Osteocyte (in vitro differentiated cells): Measurements from ENCODE around the gene CADPS2. TPM values are rescaled to one million over a fixed set of nuclear protein-coding genes. Genes with fewer than 3 reads are reported as not detected.

Experiments
- DNase-seq: peaks from one replicate; pipeline ENCODE4 v3.0.0; 2021; ENCODE audit warnings: mixed read lengths; ENCODE audit not compliant: unreplicated experiment; ENCODE audit errors: extremely low spot score
- H3K27ac Mint-ChIP-seq: one replicate; pipeline ENCODE4 v1.8.0; 2021; ENCODE audit warnings: mild to moderate bottlenecking, mixed read lengths; ENCODE audit not compliant: unreplicated experiment
- H3K27me3 Mint-ChIP-seq: one replicate; pipeline ENCODE4 v1.8.0; 2021; ENCODE audit warnings: mixed read lengths; ENCODE audit not compliant: unreplicated experiment
- H3K36me3 Mint-ChIP-seq: one replicate; pipeline ENCODE4 v1.8.0; 2021; ENCODE audit warnings: mixed read lengths; ENCODE audit not compliant: unreplicated experiment
- H3K4me1 Mint-ChIP-seq: one replicate; pipeline ENCODE4 v1.8.0; 2021; ENCODE audit warnings: mixed read lengths; ENCODE audit not compliant: unreplicated experiment
- H3K4me3 Mint-ChIP-seq: one replicate; pipeline ENCODE4 v1.8.0; 2021; ENCODE audit warnings: mild to moderate bottlenecking, moderate library complexity, mixed read lengths; ENCODE audit not compliant: unreplicated experiment
- H3K9me3 Mint-ChIP-seq: one replicate; pipeline ENCODE4 v1.8.0; 2021; ENCODE audit warnings: mixed read lengths; ENCODE audit not compliant: unreplicated experiment
- CTCF ChIP-seq: fragments of 200-600 bp; sonication (generic); IDR thresholded peaks from 2 replicates; pipeline ENCODE4 v1.5.0; 2021; ENCODE audit warnings: antibody characterized with exemption, mild to moderate bottlenecking, moderate library complexity
- long read RNA-seq: library from polyadenylated mRNA; unstranded; transcript quantifications from one replicate; pipeline ENCODE4 v2.0.0, GENCODE V29; 2021
- total RNA-seq: library from RNA; stranded (reverse); gene quantifications from 2 replicates; pipeline ENCODE4 v1.2.1, GENCODE V29; 2021

The CADPS2 gene
- total RNA-seq, result 0.81 and 1.0 TPM in 2 replicates
- long read RNA-seq, partial matches to known transcripts, result 0 of 1 reads
- long read RNA-seq, other reads (novel, unspliced or antisense), result 1 of 1 reads

GRCh38 chr7:122886357-122887081 is at the start of gene CADPS2:
TSS of gene CADPS2 (minus strand) at chr7:122886460. CDS start at chr7:122886337, 123 bp downstream.
- peaks cover 10% of the 10 kb centered on the region for H3K4me1 Mint-ChIP-seq
- no peak within 1 kb of the TSS for H3K27ac Mint-ChIP-seq
- H3K4me3 Mint-ChIP-seq, result peak within 1 kb of the TSS; percentile 77
- TF ChIP-seq CTCF, result peak; percentile 23
- H3K27me3 Mint-ChIP-seq, result peaks cover 72% of the 10 kb centered on the region
- no peaks in the 10 kb centered on the region for H3K9me3 Mint-ChIP-seq
- DNase-seq, result no peak
- H3K36me3 Mint-ChIP-seq, result no peaks in the 10 kb centered on the region

GRCh38 chr7:122935620-122936019 is 49.4 kb upstream of the CADPS2 start:
- H3K4me3 Mint-ChIP-seq, result no peak overlapping the region

GRCh38 chr7:122919643-122920181 is 33.5 kb upstream of the CADPS2 start:
- H3K9me3 Mint-ChIP-seq, result no peaks in the 10 kb centered on the region
- H3K4me1 Mint-ChIP-seq, result no peaks in the 10 kb centered on the region
- DNase-seq, result no peak
- H3K36me3 Mint-ChIP-seq, result no peaks in the 10 kb centered on the region
- no peak overlapping the region for H3K4me3 Mint-ChIP-seq
- no peak overlapping the region for H3K27ac Mint-ChIP-seq
- TF ChIP-seq CTCF, result no peak
- no peaks in the 10 kb centered on the region for H3K27me3 Mint-ChIP-seq

More at GRCh38 chr7:122935620-122936019, 49.4 kb upstream of the CADPS2 start:
- H3K4me1 Mint-ChIP-seq, result no peaks in the 10 kb centered on the region
- TF ChIP-seq CTCF, result no peak
- H3K36me3 Mint-ChIP-seq, result no peaks in the 10 kb centered on the region
- H3K27ac Mint-ChIP-seq, result no peak overlapping the region
- peaks cover 3% of the 10 kb centered on the region for H3K9me3 Mint-ChIP-seq
- H3K27me3 Mint-ChIP-seq, result no peaks in the 10 kb centered on the region
- DNase-seq, result no peak

GRCh38 chr7:122914812-122915211 is 28.6 kb upstream of the CADPS2 start:
- no peak overlapping the region for H3K4me3 Mint-ChIP-seq
- H3K36me3 Mint-ChIP-seq, result no peaks in the 10 kb centered on the region
- no peak overlapping the region for H3K27ac Mint-ChIP-seq
- DNase-seq, result no peak
- H3K9me3 Mint-ChIP-seq, result no peaks in the 10 kb centered on the region
- no peaks in the 10 kb centered on the region for H3K4me1 Mint-ChIP-seq
- no peaks in the 10 kb centered on the region for H3K27me3 Mint-ChIP-seq
- no peak for TF ChIP-seq CTCF

- Mint-ChIP-seq H3K4me3 (no peak overlapping the region), H3K27ac (no peak overlapping the region), H3K4me1 (no peaks in the 10 kb centered on the region), H3K9me3 (no peaks in the 10 kb centered on the region), H3K36me3 (no peaks in the 10 kb centered on the region), H3K27me3 (no peaks in the 10 kb centered on the region)
- TF ChIP-seq CTCF, result no peak
- DNase-seq, result no peak
These were observed 27.3 kb upstream of the CADPS2 start for GRCh38 chr7:122913608-122914007.
